HL-60 (cell line): ENCODE data around the gene AIG1.

Experiments used
- DNase-seq, 2 experiments: peaks; one replicate each; pipeline ENCODE4 v3.0.0-alpha.2; 2010 to 2020; ENCODE audit warnings: low read depth in 1 of 2, low spot score in 1 of 2
- H3K27ac ChIP-seq: fragments of 250-450 bp; sonication (Bioruptor Pico); replicated peaks from 2 replicates; pipeline ENCODE4 v1.5.1; 2020; ENCODE audit warnings: mild to moderate bottlenecking, moderate library complexity
- H3K27me3 ChIP-seq: fragments of 250-450 bp; sonication (Bioruptor Pico); 2 replicates; pipeline ENCODE4 v1.5.1; 2021; ENCODE audit warnings: mild to moderate bottlenecking, moderate library complexity; ENCODE audit not compliant: insufficient read depth, poor library complexity, severe bottlenecking
- H3K4me3 ChIP-seq: replicated peaks from 2 replicates; pipeline ENCODE4 v1.5.1; 2011; ENCODE audit warnings: mild to moderate bottlenecking, control low read depth, low read length; ENCODE audit not compliant: insufficient read depth
- GABPA ChIP-seq: IDR thresholded peaks from 2 replicates; pipeline ENCODE4 v1.6.1; 2012; ENCODE audit warnings: low read depth
- POLR2AphosphoS5 ChIP-seq: IDR thresholded peaks from 2 replicates; pipeline ENCODE4 v1.6.1; 2012; ENCODE audit warnings: low read depth
- SPI1 ChIP-seq: IDR thresholded peaks from 2 replicates; pipeline ENCODE4 v1.6.1; 2012; ENCODE audit warnings: low read depth, mild to moderate bottlenecking, borderline replicate concordance
- TF ChIP-seq, protein P1 (sequence below): IDR thresholded peaks from 2 replicates; pipeline ENCODE4 v1.6.1; 2012; ENCODE audit warnings: low read depth; ENCODE audit not compliant: insufficient replicate concordance
- TF ChIP-seq, protein P2 (sequence below): IDR thresholded peaks from one replicate; pipeline ENCODE4 v1.5.1; 2011; ENCODE audit warnings: low read length, control low read depth, inconsistent platforms; ENCODE audit not compliant: insufficient read depth

The AIG1 gene

DNA sequence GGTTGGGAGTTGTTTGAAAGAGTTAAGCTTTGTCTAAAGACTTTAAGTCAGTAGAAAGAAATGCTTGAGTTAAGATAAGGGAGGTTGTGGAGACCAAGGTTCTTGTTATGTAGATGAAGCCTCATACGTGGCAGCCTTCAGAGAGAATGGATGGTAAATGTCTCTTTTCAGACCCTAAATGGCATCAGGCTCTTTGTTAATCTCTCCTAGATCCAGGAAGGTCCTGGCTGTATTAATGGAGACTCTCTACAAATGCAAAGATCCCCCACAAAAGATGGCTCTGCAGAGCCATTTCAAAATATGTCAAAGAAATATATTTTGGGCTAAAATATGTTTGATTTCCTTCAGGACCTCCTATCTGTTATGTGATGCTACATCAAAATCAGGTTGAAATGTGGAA, 228.2 kb downstream of the AIG1 start:
- Histone ChIP-seq H3K27ac (no peak overlapping the region), H3K27me3 (no peaks in the 10 kb centered on the region), H3K4me3 (no peak overlapping the region)
- TF ChIP-seq GABPA (no peak), SPI1 (no peak), POLR2AphosphoS5 (no peak)
- TF ChIP-seq, protein P1, sequence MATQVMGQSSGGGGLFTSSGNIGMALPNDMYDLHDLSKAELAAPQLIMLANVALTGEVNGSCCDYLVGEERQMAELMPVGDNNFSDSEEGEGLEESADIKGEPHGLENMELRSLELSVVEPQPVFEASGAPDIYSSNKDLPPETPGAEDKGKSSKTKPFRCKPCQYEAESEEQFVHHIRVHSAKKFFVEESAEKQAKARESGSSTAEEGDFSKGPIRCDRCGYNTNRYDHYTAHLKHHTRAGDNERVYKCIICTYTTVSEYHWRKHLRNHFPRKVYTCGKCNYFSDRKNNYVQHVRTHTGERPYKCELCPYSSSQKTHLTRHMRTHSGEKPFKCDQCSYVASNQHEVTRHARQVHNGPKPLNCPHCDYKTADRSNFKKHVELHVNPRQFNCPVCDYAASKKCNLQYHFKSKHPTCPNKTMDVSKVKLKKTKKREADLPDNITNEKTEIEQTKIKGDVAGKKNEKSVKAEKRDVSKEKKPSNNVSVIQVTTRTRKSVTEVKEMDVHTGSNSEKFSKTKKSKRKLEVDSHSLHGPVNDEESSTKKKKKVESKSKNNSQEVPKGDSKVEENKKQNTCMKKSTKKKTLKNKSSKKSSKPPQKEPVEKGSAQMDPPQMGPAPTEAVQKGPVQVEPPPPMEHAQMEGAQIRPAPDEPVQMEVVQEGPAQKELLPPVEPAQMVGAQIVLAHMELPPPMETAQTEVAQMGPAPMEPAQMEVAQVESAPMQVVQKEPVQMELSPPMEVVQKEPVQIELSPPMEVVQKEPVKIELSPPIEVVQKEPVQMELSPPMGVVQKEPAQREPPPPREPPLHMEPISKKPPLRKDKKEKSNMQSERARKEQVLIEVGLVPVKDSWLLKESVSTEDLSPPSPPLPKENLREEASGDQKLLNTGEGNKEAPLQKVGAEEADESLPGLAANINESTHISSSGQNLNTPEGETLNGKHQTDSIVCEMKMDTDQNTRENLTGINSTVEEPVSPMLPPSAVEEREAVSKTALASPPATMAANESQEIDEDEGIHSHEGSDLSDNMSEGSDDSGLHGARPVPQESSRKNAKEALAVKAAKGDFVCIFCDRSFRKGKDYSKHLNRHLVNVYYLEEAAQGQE = no peak
- TF ChIP-seq, protein P2, sequence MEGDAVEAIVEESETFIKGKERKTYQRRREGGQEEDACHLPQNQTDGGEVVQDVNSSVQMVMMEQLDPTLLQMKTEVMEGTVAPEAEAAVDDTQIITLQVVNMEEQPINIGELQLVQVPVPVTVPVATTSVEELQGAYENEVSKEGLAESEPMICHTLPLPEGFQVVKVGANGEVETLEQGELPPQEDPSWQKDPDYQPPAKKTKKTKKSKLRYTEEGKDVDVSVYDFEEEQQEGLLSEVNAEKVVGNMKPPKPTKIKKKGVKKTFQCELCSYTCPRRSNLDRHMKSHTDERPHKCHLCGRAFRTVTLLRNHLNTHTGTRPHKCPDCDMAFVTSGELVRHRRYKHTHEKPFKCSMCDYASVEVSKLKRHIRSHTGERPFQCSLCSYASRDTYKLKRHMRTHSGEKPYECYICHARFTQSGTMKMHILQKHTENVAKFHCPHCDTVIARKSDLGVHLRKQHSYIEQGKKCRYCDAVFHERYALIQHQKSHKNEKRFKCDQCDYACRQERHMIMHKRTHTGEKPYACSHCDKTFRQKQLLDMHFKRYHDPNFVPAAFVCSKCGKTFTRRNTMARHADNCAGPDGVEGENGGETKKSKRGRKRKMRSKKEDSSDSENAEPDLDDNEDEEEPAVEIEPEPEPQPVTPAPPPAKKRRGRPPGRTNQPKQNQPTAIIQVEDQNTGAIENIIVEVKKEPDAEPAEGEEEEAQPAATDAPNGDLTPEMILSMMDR = no peak
- no peak for DNase-seq

DNA sequence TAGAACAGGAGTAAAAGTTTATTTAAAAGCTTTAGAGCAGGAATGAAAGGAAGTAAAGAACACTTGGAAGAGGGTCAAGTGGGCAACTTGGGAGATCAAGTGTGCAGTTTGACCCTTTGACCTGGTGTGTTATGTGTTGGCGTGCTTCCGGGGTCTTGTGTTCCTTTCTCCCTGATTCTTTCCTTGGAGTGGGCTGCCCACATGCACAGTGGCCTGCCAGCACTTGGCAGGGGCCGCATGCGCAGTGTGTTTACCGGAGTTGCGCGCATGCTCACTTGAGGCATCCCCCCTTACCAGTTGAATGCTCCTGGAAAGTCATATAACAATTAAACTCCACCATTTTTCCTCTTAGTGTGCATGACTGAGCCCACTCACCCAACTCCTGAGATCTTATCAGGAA, 229.5 kb downstream of the AIG1 start:
- TF ChIP-seq, protein P1 = no peak
- no peak for TF ChIP-seq GABPA
- TF ChIP-seq POLR2AphosphoS5 = no peak
- TF ChIP-seq SPI1 = no peak
- TF ChIP-seq, protein P2 = no peak

DNA sequence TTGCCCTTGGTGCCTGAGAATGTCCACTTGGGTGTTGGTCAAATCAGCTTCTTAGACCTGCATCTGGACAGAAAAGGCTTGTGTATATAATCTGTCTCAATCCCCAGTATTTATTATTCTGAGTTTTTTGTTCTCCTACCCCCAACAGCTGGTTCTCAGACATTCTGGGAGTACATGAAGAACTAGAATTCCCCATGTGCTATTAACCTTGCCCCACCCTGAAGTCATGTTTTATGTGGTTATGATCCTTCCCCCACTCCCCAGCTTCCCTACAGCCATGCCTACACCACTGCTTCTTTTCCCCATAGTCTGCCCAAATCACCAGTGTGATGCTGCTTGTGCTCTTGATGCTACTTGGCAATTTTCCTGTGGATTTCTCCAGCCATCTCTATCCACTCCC, 232.8 kb downstream of the AIG1 start:
- DNase-seq = no peak
- Histone ChIP-seq H3K27me3 (no peaks in the 10 kb centered on the region), H3K4me3 (no peak overlapping the region), H3K27ac (no peak overlapping the region)
- TF ChIP-seq, protein P2 = no peak
- TF ChIP-seq, protein P1 = no peak

More for the DNA sequence above, 229.5 kb downstream of the AIG1 start:
- no peak overlapping the region for H3K4me3 ChIP-seq
- DNase-seq = no peak
- no peaks in the 10 kb centered on the region for H3K27me3 ChIP-seq
- no peak overlapping the region for H3K27ac ChIP-seq
